Measurements from ENCODE around the gene ERAP2.

DNA sequence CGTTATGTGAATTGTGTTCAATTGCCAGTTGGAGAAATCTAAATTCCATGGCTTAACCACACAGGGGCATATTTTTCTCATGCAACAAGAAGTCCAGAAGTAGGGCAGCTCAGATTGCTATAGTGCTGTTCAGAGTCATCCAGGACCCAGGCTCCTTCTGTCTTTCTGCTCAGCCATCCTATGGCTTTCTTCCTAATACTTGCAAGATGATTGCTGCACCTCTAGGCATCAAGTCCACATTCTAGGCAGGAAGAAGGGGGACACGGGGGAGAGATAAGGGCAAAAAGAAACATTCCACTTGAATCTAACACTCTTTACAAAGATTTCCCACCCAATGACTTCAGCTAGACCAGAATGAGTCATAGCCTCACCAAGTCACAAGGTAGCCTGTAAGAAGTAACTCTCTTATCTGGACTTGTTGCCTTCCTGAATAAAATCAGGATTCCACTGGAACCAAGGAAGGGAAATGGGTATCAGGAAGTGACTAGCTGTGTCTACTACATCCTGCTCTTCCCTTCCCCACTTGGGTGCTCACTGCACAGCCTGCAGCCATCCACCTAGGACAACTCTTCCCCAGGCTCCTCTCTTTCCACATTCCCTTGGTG is 5.3 kb downstream of the ERAP2 start:
- no peak for TF ChIP-seq EZH2phosphoT487 (IDR thresholded peaks at IDR 0.05; ENCODE audit: low read length)
- TF ChIP-seq, protein P1, sequence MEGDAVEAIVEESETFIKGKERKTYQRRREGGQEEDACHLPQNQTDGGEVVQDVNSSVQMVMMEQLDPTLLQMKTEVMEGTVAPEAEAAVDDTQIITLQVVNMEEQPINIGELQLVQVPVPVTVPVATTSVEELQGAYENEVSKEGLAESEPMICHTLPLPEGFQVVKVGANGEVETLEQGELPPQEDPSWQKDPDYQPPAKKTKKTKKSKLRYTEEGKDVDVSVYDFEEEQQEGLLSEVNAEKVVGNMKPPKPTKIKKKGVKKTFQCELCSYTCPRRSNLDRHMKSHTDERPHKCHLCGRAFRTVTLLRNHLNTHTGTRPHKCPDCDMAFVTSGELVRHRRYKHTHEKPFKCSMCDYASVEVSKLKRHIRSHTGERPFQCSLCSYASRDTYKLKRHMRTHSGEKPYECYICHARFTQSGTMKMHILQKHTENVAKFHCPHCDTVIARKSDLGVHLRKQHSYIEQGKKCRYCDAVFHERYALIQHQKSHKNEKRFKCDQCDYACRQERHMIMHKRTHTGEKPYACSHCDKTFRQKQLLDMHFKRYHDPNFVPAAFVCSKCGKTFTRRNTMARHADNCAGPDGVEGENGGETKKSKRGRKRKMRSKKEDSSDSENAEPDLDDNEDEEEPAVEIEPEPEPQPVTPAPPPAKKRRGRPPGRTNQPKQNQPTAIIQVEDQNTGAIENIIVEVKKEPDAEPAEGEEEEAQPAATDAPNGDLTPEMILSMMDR (IDR thresholded peaks at IDR 0.05; ENCODE audit: low read length): no peak
